HCT116 (cell line): Measurements from ENCODE around the gene AHCTF1. TPM values are rescaled to one million over a fixed set of nuclear protein-coding genes. Genes with fewer than 3 reads are reported as not detected.

Source experiments
- ATAC-seq: fragments of 200-7000 bp; cut with Tn5 transposase; 2 replicates; pipeline ENCODE4 v1.9.1; 2020; ENCODE audit warnings: mild to moderate bottlenecking, moderate library complexity
- BruUV-seq: library from RNA; stranded (reverse); fragments of 400-500 nt; replicated peaks from 2 replicates; lab custom pipeline; 2021; lab: Mats Ljungman, UMichigan
- CTCF ChIA-PET: fragments of 300-600 bp; sonication (Branson Sonifier 250); formaldehyde crosslinking; loops from one replicate; lab custom pipeline; 2021; ENCODE audit warnings: antibody characterized with exemption; lab: Charles Lee
- POLR2A ChIA-PET: fragments of 300-600, 350-600 bp; sonication (Branson Sonifier 250); formaldehyde crosslinking; loops from one replicate; lab custom pipeline; 2021; ENCODE audit warnings: antibody characterized with exemption; lab: Charles Lee
- RAD21 ChIA-PET, 2 experiments: fragments of 300-600 bp; sonication (Branson Sonifier 250); formaldehyde crosslinking; loops; one replicate each; lab custom pipeline; 2023; ENCODE audit warnings: low total read pairs in 2 of 2; ENCODE audit not compliant: uncharacterized antibody in 2 of 2, unreplicated experiment in 2 of 2, low non-redundant PET in 1 of 2; lab: Charles Lee
- DNase-seq: peaks from one replicate; pipeline ENCODE4 v3.0.0-alpha.2; 2010; ENCODE audit warnings: low read depth, low spot score
- H2AFZ ChIP-seq: fragments of 200-600 bp; shearing (Covaris generic), sonication (generic); 2 replicates; pipeline ENCODE4 v1.6.1; 2017; ENCODE audit warnings: low read depth, mixed run types, mixed read lengths, antibody characterized with exemption, low read length; ENCODE audit not compliant: poor library complexity, severe bottlenecking
- H3K27ac ChIP-seq: 2 replicates; pipeline ENCODE4 v1.5.1; 2012; ENCODE audit warnings: low read depth, low read length
- H3K27me3 ChIP-seq: fragments of 200-600 bp; sonication (generic); 2 replicates; pipeline ENCODE4 v1.6.1; 2016; ENCODE audit warnings: mixed run types, low read length, mixed read lengths; ENCODE audit not compliant: insufficient read depth
- H3K36me3 ChIP-seq, 2 experiments: fragments of 200-500 bp in 1 of 2; fragments of 200-600 bp in 1 of 2; sonication (Bioruptor generic) in 1 of 2; sonication (generic) in 1 of 2; 2 replicates each; pipeline versions ENCODE4 v1.5.1 to v1.6.1; 2014 to 2016; ENCODE audit warnings: low read length in 2 of 2, inconsistent platforms in 1 of 2, mixed read lengths in 1 of 2, mixed run types in 1 of 2; ENCODE audit not compliant: insufficient read depth in 2 of 2, control insufficient read depth in 1 of 2
- H3K4me1 ChIP-seq, 2 experiments: fragments of 200-600 bp in 1 of 2; sonication (generic) in 1 of 2; 2 replicates each; pipeline versions ENCODE4 v1.5.1 to v1.6.1; 2012 to 2017; ENCODE audit warnings: low read length in 2 of 2, inconsistent platforms in 1 of 2, mild to moderate bottlenecking in 1 of 2, mixed read lengths in 1 of 2, mixed run types in 1 of 2, moderate library complexity in 1 of 2; ENCODE audit not compliant: insufficient read depth in 2 of 2, control insufficient read depth in 1 of 2
- H3K4me2 ChIP-seq: fragments of 200-600 bp; sonication (generic); 2 replicates; pipeline ENCODE4 v1.6.1; 2017; ENCODE audit warnings: mixed run types, low read length, mixed read lengths
- H3K4me3 ChIP-seq, 2 experiments: fragments of 200-600 bp in 1 of 2; sonication (generic) in 1 of 2; replicated peaks in 1 of 2; 2 replicates each; pipeline ENCODE4 v1.5.1; 2011 to 2016; ENCODE audit warnings: low read length in 2 of 2, control low read depth in 1 of 2, low read depth in 1 of 2, mild to moderate bottlenecking in 1 of 2, mixed read lengths in 1 of 2, mixed run types in 1 of 2
- H3K79me2 ChIP-seq: fragments of 200-600 bp; sonication (generic); 2 replicates; pipeline ENCODE4 v1.6.1; 2017; ENCODE audit warnings: mild to moderate bottlenecking, mixed run types, low read length, moderate library complexity, mixed read lengths; ENCODE audit not compliant: insufficient read depth
- H3K9ac ChIP-seq: fragments of 200-600 bp; sonication (generic); 2 replicates; pipeline ENCODE4 v1.6.1; 2016; ENCODE audit warnings: low read length, mixed read lengths
- H3K9me2 ChIP-seq: fragments of 200-600 bp; sonication (generic), shearing (Covaris generic); 2 replicates; pipeline ENCODE4 v1.6.1; 2017; ENCODE audit warnings: mixed run types, mild to moderate bottlenecking, moderate library complexity; ENCODE audit not compliant: insufficient read depth
- H3K9me3 ChIP-seq, 2 experiments: fragments of 200-500 bp in 1 of 2; fragments of 200-600 bp in 1 of 2; sonication (Bioruptor generic) in 1 of 2; sonication (generic) in 1 of 2; 2 replicates each; pipeline ENCODE4 v1.6.1; 2014 to 2017; ENCODE audit warnings: low read length in 2 of 2, mixed read lengths in 2 of 2, inconsistent platforms in 1 of 2, low read depth in 1 of 2, mild to moderate bottlenecking in 1 of 2, mixed run types in 1 of 2, moderate library complexity in 1 of 2; ENCODE audit not compliant: control insufficient read depth in 1 of 2, insufficient read depth in 1 of 2
- H4K20me1 ChIP-seq: fragments of 200-600 bp; sonication (generic), shearing (Covaris generic); 2 replicates; pipeline ENCODE4 v1.6.1; 2017; ENCODE audit warnings: mixed run types, mild to moderate bottlenecking, moderate library complexity; ENCODE audit not compliant: insufficient read depth
- MAX ChIP-seq: IDR thresholded peaks from 2 replicates; pipeline ENCODE4 v1.6.1; 2012
- REST ChIP-seq: IDR thresholded peaks from 2 replicates; pipeline ENCODE4 v1.6.1; 2012; ENCODE audit warnings: low read depth
- ZFX ChIP-seq: fragments of 450-650 bp; IDR thresholded peaks from 2 replicates; pipeline ENCODE4 v1.6.1; 2017
- intact Hi-C: fragments of 100-400 bp; cut with micrococcal nuclease; formaldehyde crosslinking; loops from 2 replicates; pipeline ENCODE4 v1.10.0; 2022
- total RNA-seq: library from RNA; stranded (reverse); gene quantifications from one replicate; pipeline ENCODE4 v1.2.1, GENCODE V29; 2021; ENCODE audit not compliant: unreplicated experiment

The AHCTF1 gene
- total RNA-seq, 1 experiment from 2014 or later: 56.2 TPM

DNA sequence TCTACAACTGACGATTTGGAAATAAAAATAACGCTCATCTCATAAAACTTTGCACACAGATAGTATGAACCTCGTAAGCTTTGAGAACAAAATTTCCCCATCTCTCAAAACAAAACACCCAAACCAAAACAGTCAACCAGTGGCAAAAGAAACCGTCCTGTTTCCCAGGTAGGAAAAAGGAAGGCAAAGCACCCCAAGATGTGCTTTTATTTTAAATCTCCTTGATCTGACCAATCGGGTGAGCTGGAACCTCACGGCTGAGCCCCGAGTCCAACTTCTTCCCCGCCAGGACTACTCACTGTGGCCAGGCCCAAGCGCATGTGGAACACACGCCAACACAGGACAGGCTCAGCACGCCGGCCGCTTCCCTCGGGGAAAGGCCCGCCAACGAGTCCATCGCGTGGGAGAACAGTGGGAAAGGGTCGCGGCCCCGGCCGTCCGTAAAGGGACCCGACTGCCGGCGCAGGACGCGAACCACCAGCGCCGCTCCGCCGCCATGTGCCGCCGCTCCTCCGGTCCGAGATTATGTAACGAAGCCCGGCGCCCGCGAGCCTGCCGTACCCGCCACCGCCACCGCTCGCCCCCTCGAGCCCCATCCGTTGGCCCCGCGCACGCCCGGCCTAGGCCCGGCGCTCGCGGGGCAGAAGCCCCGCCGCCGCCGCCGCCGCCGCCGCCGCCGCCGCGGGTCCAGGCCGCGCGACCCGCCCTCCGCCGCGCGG lies 759 bp downstream of the AHCTF1 start:
- peak overlapping the region; percentile 77 for H3K4me2 ChIP-seq
- ATAC-seq (peak; percentile 15), DNase-seq (no peak)
- H3K9me3 ChIP-seq: 0 out of 4 replicates have a peak, but pooled peaks cover 0 to 5% of the 10 kb centered on the region in 2 experiments
- peaks cover 2 to 25% of the 10 kb centered on the region in 2 experiments; a peak in 3 of 4 replicates for H3K36me3 ChIP-seq
- intact Hi-C loops: loop anchor here (2.0 kb wide), 1 partner anchor 400 kb away; the partner anchor contains the start of gene ZNF496
- H3K79me2 ChIP-seq: peaks cover 52% of the 10 kb centered on the region
- BruUV-seq: no TSS peak
- H3K27me3 ChIP-seq: no peaks in the 10 kb centered on the region
- TF ChIP-seq REST (no peak), MAX (peak; percentile 63; the same call in 1 of the 2 replicates), ZFX (peak; percentile 90)
- RAD21 ChIA-PET: no interaction called here
- H4K20me1 ChIP-seq: peaks cover 7% of the 10 kb centered on the region; the same call in 1 of the 2 replicates
- peak overlapping the region; percentile 95 for H3K27ac ChIP-seq
- H3K4me1 ChIP-seq: peaks cover 8 to 12% of the 10 kb centered on the region in 2 experiments; a peak in 3 of 4 replicates
- no peak overlapping the region for H2AFZ ChIP-seq
- no peaks in the 10 kb centered on the region for H3K9me2 ChIP-seq
- POLR2A ChIA-PET: no interaction called here
- CTCF ChIA-PET: no interaction called here
- H3K4me3 ChIP-seq: peak overlapping the region; percentile 96 to 98
- H3K9ac ChIP-seq: peak overlapping the region; percentile 83
